ENCODE measurements around the gene PAX8. TPM values are rescaled to one million over a fixed set of nuclear protein-coding genes. Genes with fewer than 3 reads are reported as not detected.

The PAX8 gene
- polyA plus RNA-seq, 1 of the 3 experiments (the other 2 are of a cell fraction), result 0.23 TPM

GRCh38 chr2:113219092-113219441 lies 59.7 kb downstream of the PAX8 start:
- no peak overlapping the region for H3K27ac ChIP-seq (ENCODE audit: low read depth in 2 of 2, low read length in 1 of 2)
- no peaks in the 10 kb centered on the region for H3K9me2 ChIP-seq
- no peak for DNase-seq
- H4K20me1 ChIP-seq (ENCODE audit: insufficient read depth), result no peaks in the 10 kb centered on the region
- no peaks in the 10 kb centered on the region for H3K79me2 ChIP-seq (ENCODE audit: insufficient read depth)
- TF ChIP-seq CTCF (IDR thresholded peaks at IDR 0.05) (no peak), YY1 (IDR thresholded peaks at IDR 0.05; ENCODE audit: low read depth) (no peak), CHD2 (IDR thresholded peaks at IDR 0.05; ENCODE audit: low read length, partially characterized antibody) (no peak), RCOR1 (IDR thresholded peaks at IDR 0.05; ENCODE audit: low read length) (no peak), GABPA (IDR thresholded peaks at IDR 0.05; ENCODE audit: low read depth) (no peak), RXRA (IDR thresholded peaks at IDR 0.05; ENCODE audit: borderline replicate concordance, low read depth) (no peak), REST (IDR thresholded peaks at IDR 0.05; ENCODE audit: low read depth, low read length) (no peak), TCF12 (IDR thresholded peaks at IDR 0.05) (no peak), IRF3 (IDR thresholded peaks at IDR 0.05; ENCODE audit: low read depth, low read length) (no peak), RAD21 (IDR thresholded peaks at IDR 0.05; ENCODE audit: low read length) (no peak)
- TF ChIP-seq, protein P1, sequence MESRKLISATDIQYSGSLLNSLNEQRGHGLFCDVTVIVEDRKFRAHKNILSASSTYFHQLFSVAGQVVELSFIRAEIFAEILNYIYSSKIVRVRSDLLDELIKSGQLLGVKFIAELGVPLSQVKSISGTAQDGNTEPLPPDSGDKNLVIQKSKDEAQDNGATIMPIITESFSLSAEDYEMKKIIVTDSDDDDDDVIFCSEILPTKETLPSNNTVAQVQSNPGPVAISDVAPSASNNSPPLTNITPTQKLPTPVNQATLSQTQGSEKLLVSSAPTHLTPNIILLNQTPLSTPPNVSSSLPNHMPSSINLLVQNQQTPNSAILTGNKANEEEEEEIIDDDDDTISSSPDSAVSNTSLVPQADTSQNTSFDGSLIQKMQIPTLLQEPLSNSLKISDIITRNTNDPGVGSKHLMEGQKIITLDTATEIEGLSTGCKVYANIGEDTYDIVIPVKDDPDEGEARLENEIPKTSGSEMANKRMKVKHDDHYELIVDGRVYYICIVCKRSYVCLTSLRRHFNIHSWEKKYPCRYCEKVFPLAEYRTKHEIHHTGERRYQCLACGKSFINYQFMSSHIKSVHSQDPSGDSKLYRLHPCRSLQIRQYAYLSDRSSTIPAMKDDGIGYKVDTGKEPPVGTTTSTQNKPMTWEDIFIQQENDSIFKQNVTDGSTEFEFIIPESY (IDR thresholded peaks at IDR 0.05; ENCODE audit: borderline replicate concordance, low read depth), result no peak
- TF ChIP-seq, protein P2, sequence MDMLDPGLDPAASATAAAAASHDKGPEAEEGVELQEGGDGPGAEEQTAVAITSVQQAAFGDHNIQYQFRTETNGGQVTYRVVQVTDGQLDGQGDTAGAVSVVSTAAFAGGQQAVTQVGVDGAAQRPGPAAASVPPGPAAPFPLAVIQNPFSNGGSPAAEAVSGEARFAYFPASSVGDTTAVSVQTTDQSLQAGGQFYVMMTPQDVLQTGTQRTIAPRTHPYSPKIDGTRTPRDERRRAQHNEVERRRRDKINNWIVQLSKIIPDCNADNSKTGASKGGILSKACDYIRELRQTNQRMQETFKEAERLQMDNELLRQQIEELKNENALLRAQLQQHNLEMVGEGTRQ (IDR thresholded peaks at IDR 0.05; ENCODE audit: borderline replicate concordance, low read depth, low read length), result no peak
- 57% methylated on average over 1 of the region's 2 CpGs for WGBS (ENCODE audit: low lambda C conversion rate)
- H3K9me3 ChIP-seq, result no peaks in the 10 kb centered on the region
- no peak overlapping the region for H3K4me2 ChIP-seq
- no peaks in the 10 kb centered on the region for H3K36me3 ChIP-seq (replicated peaks in 1 of 2; ENCODE audit: control insufficient read depth in 1 of 2, insufficient read depth in 2 of 2, low read length in 1 of 2)
- ChIA-PET CTCF (interaction anchor here (1.1 kb wide), 1 partner anchor 15 kb away, joined by 3 read pairs; no protein-coding TSS in a partner anchor), POLR2A (no interaction called here)
- H3K4me3 ChIP-seq (ENCODE audit: low read depth in 2 of 2, low read length in 1 of 2), result no peak overlapping the region
- no peaks in the 10 kb centered on the region; a peak in 1 of 4 replicates for H3K4me1 ChIP-seq (ENCODE audit: control insufficient read depth in 1 of 2, insufficient read depth in 2 of 2, low read depth in 1 of 2, low read length in 1 of 2)
- H3K27me3 ChIP-seq (ENCODE audit: insufficient read depth), result no peaks in the 10 kb centered on the region
- no peak overlapping the region for H2AFZ ChIP-seq (ENCODE audit: low read depth)
- no peaks in the 10 kb centered on the region for H3F3A ChIP-seq (replicated peaks; ENCODE audit: insufficient read depth)
- H3K9ac ChIP-seq, result no peak overlapping the region
